Hepatocyte (in vitro differentiated cells): ENCODE measurements around the gene SSBP3. TPM values are rescaled to one million over a fixed set of nuclear protein-coding genes. Genes with fewer than 3 reads are reported as not detected.

Source experiments
- DNase-seq: peaks from one replicate; pipeline ENCODE4 v3.0.0-alpha.2; 2016; ENCODE audit warnings: low spot score
- H2AFZ ChIP-seq: fragments of 200-600 bp; sonication (generic); 2 replicates; pipeline ENCODE4 v1.6.0; 2016; ENCODE audit warnings: antibody characterized with exemption, mild to moderate bottlenecking
- H3K27ac ChIP-seq: fragments of 200-600 bp; sonication (generic); 2 replicates; pipeline ENCODE4 v1.5.1; 2016; ENCODE audit warnings: mild to moderate bottlenecking
- H3K27me3 ChIP-seq: fragments of 200-600 bp; sonication (generic); 2 replicates; pipeline ENCODE4 v1.6.1; 2016
- H3K36me3 ChIP-seq: fragments of 200-600 bp; sonication (generic); replicated peaks from 2 replicates; pipeline ENCODE4 v1.5.1; 2016; ENCODE audit warnings: low read depth; ENCODE audit not compliant: insufficient read depth
- H3K4me1 ChIP-seq: fragments of 200-600 bp; sonication (generic); 2 replicates; pipeline ENCODE4 v1.5.1; 2016; ENCODE audit warnings: mild to moderate bottlenecking, moderate library complexity; ENCODE audit not compliant: insufficient read depth
- H3K4me2 ChIP-seq: fragments of 200-600 bp; sonication (generic); 2 replicates; pipeline ENCODE4 v1.6.0; 2016
- H3K4me3 ChIP-seq: fragments of 200-600 bp; sonication (generic); 2 replicates; pipeline ENCODE4 v1.5.1; 2016; ENCODE audit warnings: mild to moderate bottlenecking
- H3K79me2 ChIP-seq: fragments of 200-600 bp; sonication (generic); 2 replicates; pipeline ENCODE4 v1.6.0; 2017; ENCODE audit warnings: mild to moderate bottlenecking
- H3K9me2 ChIP-seq: fragments of 200-600 bp; sonication (generic); replicated peaks from 2 replicates; pipeline ENCODE4 v1.6.0; 2017; ENCODE audit warnings: mild to moderate bottlenecking; ENCODE audit not compliant: insufficient read depth
- H3K9me3 ChIP-seq: fragments of 200-600 bp; sonication (generic); 2 replicates; pipeline ENCODE4 v1.5.1; 2016; ENCODE audit warnings: low read depth, mild to moderate bottlenecking
- H4K20me1 ChIP-seq: fragments of 200-600 bp; sonication (generic); 2 replicates; pipeline ENCODE4 v1.6.0; 2016; ENCODE audit warnings: mild to moderate bottlenecking; ENCODE audit not compliant: insufficient read depth, poor library complexity, severe bottlenecking
- EZH2 ChIP-seq: fragments of 200-600 bp; sonication (generic); IDR thresholded peaks from 2 replicates; pipeline ENCODE4 v1.6.1; 2016; ENCODE audit warnings: antibody characterized with exemption, mild to moderate bottlenecking, borderline replicate concordance
- EZH2phosphoT487 ChIP-seq: fragments of 200-600 bp; sonication (generic); IDR thresholded peaks from one replicate; pipeline ENCODE4 v1.6.1; 2018; ENCODE audit warnings: antibody characterized with exemption, mild to moderate bottlenecking, low read depth, moderate library complexity; ENCODE audit not compliant: unreplicated experiment, severe bottlenecking
- WGBS: methylation state at CpG from one replicate; pipeline ENCODE4 v1.1.6; 2016; ENCODE audit warnings: low lambda C conversion rate; ENCODE audit errors: missing lambda C conversion rate; 5-methylcytosine and 5-hydroxymethylcytosine counted together
- polyA plus RNA-seq: library from polyadenylated mRNA; unstranded; fragments of >200 nt; fragmentation: Nextera tagmentation; extraction: Ambion mirVana; gene quantifications from 2 replicates; pipeline ENCODE4 v1.2.1, GENCODE V29; 2016
- total RNA-seq: library from RNA; depleted of rRNA; stranded (reverse); fragments of >200 nt; gene quantifications from 2 replicates; pipeline ENCODE4 v1.2.3, GENCODE V29; 2014
- TF ChIP-seq, protein P1 (sequence below): fragments of 200-600 bp; sonication (generic); IDR thresholded peaks from 2 replicates; pipeline ENCODE4 v1.5.1; 2016; ENCODE audit warnings: antibody characterized with exemption, mild to moderate bottlenecking; ENCODE audit not compliant: poor library complexity

Gene SSBP3
- total and polyA plus RNA-seq, 2 experiments from 2014 or later, result 25.8 to 47.2 TPM

GRCh38 chr1:54266195-54266594 is 140.0 kb downstream of the SSBP3 start:
- Histone ChIP-seq H3K4me1 (no peaks in the 10 kb centered on the region), H3K79me2 (peaks cover 90% of the 10 kb centered on the region), H4K20me1 (peaks cover 31% of the 10 kb centered on the region), H3K36me3 (no peaks in the 10 kb centered on the region), H2AFZ (no peak overlapping the region), H3K4me2 (no peak overlapping the region), H3K9me3 (no peaks in the 10 kb centered on the region), H3K4me3 (no peak overlapping the region), H3K27ac (no peak overlapping the region), H3K27me3 (no peaks in the 10 kb centered on the region), H3K9me2 (no peaks in the 10 kb centered on the region)
- no peak for DNase-seq
- WGBS, result 87% methylated on average over 2 of the region's 2 CpGs
- TF ChIP-seq EZH2 (no peak), EZH2phosphoT487 (no peak)
- TF ChIP-seq, protein P1, sequence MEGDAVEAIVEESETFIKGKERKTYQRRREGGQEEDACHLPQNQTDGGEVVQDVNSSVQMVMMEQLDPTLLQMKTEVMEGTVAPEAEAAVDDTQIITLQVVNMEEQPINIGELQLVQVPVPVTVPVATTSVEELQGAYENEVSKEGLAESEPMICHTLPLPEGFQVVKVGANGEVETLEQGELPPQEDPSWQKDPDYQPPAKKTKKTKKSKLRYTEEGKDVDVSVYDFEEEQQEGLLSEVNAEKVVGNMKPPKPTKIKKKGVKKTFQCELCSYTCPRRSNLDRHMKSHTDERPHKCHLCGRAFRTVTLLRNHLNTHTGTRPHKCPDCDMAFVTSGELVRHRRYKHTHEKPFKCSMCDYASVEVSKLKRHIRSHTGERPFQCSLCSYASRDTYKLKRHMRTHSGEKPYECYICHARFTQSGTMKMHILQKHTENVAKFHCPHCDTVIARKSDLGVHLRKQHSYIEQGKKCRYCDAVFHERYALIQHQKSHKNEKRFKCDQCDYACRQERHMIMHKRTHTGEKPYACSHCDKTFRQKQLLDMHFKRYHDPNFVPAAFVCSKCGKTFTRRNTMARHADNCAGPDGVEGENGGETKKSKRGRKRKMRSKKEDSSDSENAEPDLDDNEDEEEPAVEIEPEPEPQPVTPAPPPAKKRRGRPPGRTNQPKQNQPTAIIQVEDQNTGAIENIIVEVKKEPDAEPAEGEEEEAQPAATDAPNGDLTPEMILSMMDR, result no peak

DNA sequence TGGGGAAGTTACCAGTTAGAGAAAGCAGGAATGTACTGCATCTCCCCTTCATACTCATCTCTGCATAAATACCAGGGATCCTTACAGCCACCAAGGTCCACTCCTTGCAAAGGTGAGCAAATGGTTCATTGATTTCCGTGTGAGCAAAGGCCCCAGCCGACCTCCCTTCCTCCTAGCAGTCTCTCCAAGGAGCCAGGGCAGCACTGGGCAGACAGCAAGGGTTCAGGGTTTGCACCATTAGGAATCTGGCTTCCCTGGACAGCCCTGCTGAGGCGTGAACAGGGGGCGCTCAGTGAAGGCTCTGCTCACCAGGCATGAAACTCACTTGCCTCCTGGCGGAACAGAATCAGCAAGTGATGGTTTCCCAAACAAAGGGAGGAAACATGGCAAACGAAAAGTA is 140.5 kb downstream of the SSBP3 start:
- Histone ChIP-seq H3K4me1 (no peaks in the 10 kb centered on the region), H3K27me3 (no peaks in the 10 kb centered on the region), H3K36me3 (no peaks in the 10 kb centered on the region), H3K79me2 (peaks cover 89% of the 10 kb centered on the region), H3K4me2 (no peak overlapping the region), H3K9me2 (no peaks in the 10 kb centered on the region), H4K20me1 (peaks cover 29% of the 10 kb centered on the region), H2AFZ (no peak overlapping the region), H3K27ac (no peak overlapping the region), H3K4me3 (no peak overlapping the region), H3K9me3 (no peaks in the 10 kb centered on the region)
- WGBS, result 93% methylated on average over 6 of the region's 6 CpGs
- TF ChIP-seq EZH2 (no peak), EZH2phosphoT487 (no peak)
- TF ChIP-seq, protein P1, result no peak
- DNase-seq, result no peak

GRCh38 chr1:54265126-54265525 is 141.1 kb downstream of the SSBP3 start:
- peaks cover 31% of the 10 kb centered on the region for H4K20me1 ChIP-seq

More at GRCh38 chr1:54265126-54265525, 141.1 kb downstream of the SSBP3 start:
- 94% methylated on average over 8 of the region's 8 CpGs for WGBS
- TF ChIP-seq EZH2, result no peak
- no peak for TF ChIP-seq EZH2phosphoT487
- TF ChIP-seq, protein P1, result no peak
- H3K4me2 ChIP-seq, result no peak overlapping the region
- H3K9me2 ChIP-seq, result no peaks in the 10 kb centered on the region
- no peak overlapping the region for H3K27ac ChIP-seq
- no peak overlapping the region for H3K4me3 ChIP-seq
- H3K36me3 ChIP-seq, result no peaks in the 10 kb centered on the region
- no peak for DNase-seq
- H2AFZ ChIP-seq, result no peak overlapping the region
- H3K9me3 ChIP-seq, result no peaks in the 10 kb centered on the region
- H3K4me1 ChIP-seq, result no peaks in the 10 kb centered on the region
- peaks cover 87% of the 10 kb centered on the region for H3K79me2 ChIP-seq
- no peaks in the 10 kb centered on the region for H3K27me3 ChIP-seq
